CD14-positive monocyte (primary cell): ENCODE results near the gene MECP2. TPM values are rescaled to one million over a fixed set of nuclear protein-coding genes. Genes with fewer than 3 reads are reported as not detected.

Experiments
- DNase-seq, 3 donors: peaks; one replicate each; pipeline ENCODE4 v3.0.0-alpha.2; 2011 to 2022
- H2AFZ ChIP-seq: 2 replicates; pipeline ENCODE4 v1.6.0; 2012; ENCODE audit warnings: mild to moderate bottlenecking, low read depth, low read length, inconsistent platforms; ENCODE audit not compliant: insufficient read depth, poor library complexity, severe bottlenecking
- H3K27ac ChIP-seq, 2 donors: 1 replicate in 1 of 2; 2 replicates in 1 of 2; pipeline ENCODE4 v1.5.1; 2012 to 2013; ENCODE audit warnings: low read length in 2 of 2, control low read depth in 1 of 2, inconsistent platforms in 1 of 2, low read depth in 1 of 2, mild to moderate bottlenecking in 1 of 2
- H3K27me3 ChIP-seq, 2 donors: one replicate each; pipeline versions ENCODE4 v1.6.0 to v1.6.1; 2011 to 2013; ENCODE audit warnings: low read length in 2 of 2; ENCODE audit not compliant: control insufficient read depth in 2 of 2, insufficient read depth in 2 of 2
- H3K36me3 ChIP-seq, 2 donors: replicated peaks in 1 of 2; 1 replicate in 1 of 2; 2 replicates in 1 of 2; pipeline versions ENCODE4 v1.5.1 to v1.6.1; 2012 to 2013; ENCODE audit warnings: low read length in 2 of 2, control low read depth in 1 of 2, inconsistent platforms in 1 of 2, mild to moderate bottlenecking in 1 of 2; ENCODE audit not compliant: insufficient read depth in 2 of 2, control insufficient read depth in 1 of 2
- H3K4me1 ChIP-seq, 2 donors: 1 replicate in 1 of 2; 2 replicates in 1 of 2; pipeline versions ENCODE4 v1.5.1 to v1.6.1; 2012 to 2013; ENCODE audit warnings: low read length in 2 of 2, control low read depth in 1 of 2, inconsistent platforms in 1 of 2, mild to moderate bottlenecking in 1 of 2, moderate library complexity in 1 of 2; ENCODE audit not compliant: insufficient read depth in 2 of 2, control insufficient read depth in 1 of 2
- H3K4me2 ChIP-seq: replicated peaks from 2 replicates; pipeline ENCODE3; 2012; ENCODE audit warnings: low read length, moderate library complexity, mild to moderate bottlenecking; ENCODE audit not compliant: poor library complexity, severe bottlenecking; ENCODE audit errors: extremely low read depth
- H3K4me3 ChIP-seq, 3 experiments: fragments of 200-600 bp in 1 of 3; sonication (generic) in 1 of 3; replicated peaks in 1 of 3; 1 replicate in 2 of 3; 2 replicates in 1 of 3; pipeline ENCODE4 v1.5.1; 2011 to 2013; ENCODE audit warnings: low read length in 3 of 3, mild to moderate bottlenecking in 3 of 3, control low read depth in 2 of 3, low read depth in 2 of 3, inconsistent platforms in 1 of 3, moderate library complexity in 1 of 3
- H3K79me2 ChIP-seq: 2 replicates; pipeline ENCODE4 v1.6.0; 2012; ENCODE audit warnings: mild to moderate bottlenecking, control low read depth, inconsistent platforms, low read length, moderate library complexity; ENCODE audit not compliant: insufficient read depth
- H3K9ac ChIP-seq: 2 replicates; pipeline ENCODE4 v1.6.0; 2017; ENCODE audit warnings: low read length, mild to moderate bottlenecking; ENCODE audit not compliant: insufficient read depth, poor library complexity, severe bottlenecking
- H3K9me3 ChIP-seq, 2 donors: replicated peaks in 1 of 2; 1 replicate in 1 of 2; 2 replicates in 1 of 2; pipeline versions ENCODE4 v1.5.1 to v1.6.1; 2012 to 2013; ENCODE audit warnings: low read length in 2 of 2, control low read depth in 1 of 2; ENCODE audit not compliant: control insufficient read depth in 1 of 2, insufficient read depth in 1 of 2
- H4K20me1 ChIP-seq: 2 replicates; pipeline ENCODE4 v1.6.0; 2012; ENCODE audit warnings: mild to moderate bottlenecking, low read length, control low read depth, moderate library complexity; ENCODE audit not compliant: insufficient read depth
- H3K27ac Mint-ChIP-seq, 7 donors: one replicate each; pipeline ENCODE4 v1.8.0; 2020; ENCODE audit warnings: mild to moderate bottlenecking in 7 of 7, mixed read lengths in 7 of 7, moderate library complexity in 6 of 7, inconsistent platforms in 2 of 7
- H3K27me3 Mint-ChIP-seq, 3 donors: one replicate each; pipeline ENCODE4 v1.8.0; 2021 to 2022; ENCODE audit warnings: low read depth in 3 of 3, mild to moderate bottlenecking in 3 of 3, mixed read lengths in 3 of 3, moderate library complexity in 3 of 3, inconsistent platforms in 1 of 3
- H3K36me3 Mint-ChIP-seq, 2 donors: one replicate each; pipeline ENCODE4 v1.8.0; 2020; ENCODE audit warnings: mixed read lengths in 2 of 2, inconsistent platforms in 1 of 2, mild to moderate bottlenecking in 1 of 2
- H3K4me1 Mint-ChIP-seq: one replicate; pipeline ENCODE4 v1.8.0; 2020; ENCODE audit warnings: mild to moderate bottlenecking, mixed read lengths
- H3K4me3 Mint-ChIP-seq, 2 donors: one replicate each; pipeline ENCODE4 v1.8.0; 2020; ENCODE audit warnings: mild to moderate bottlenecking in 2 of 2, mixed read lengths in 2 of 2, moderate library complexity in 1 of 2
- H3K9me3 Mint-ChIP-seq, 7 donors: one replicate each; pipeline ENCODE4 v1.8.0; 2020 to 2022; ENCODE audit warnings: mixed read lengths in 7 of 7, mild to moderate bottlenecking in 6 of 7, moderate library complexity in 6 of 7, inconsistent platforms in 2 of 7
- WGBS: methylation state at CpG from one replicate; pipeline ENCODE4 v1.1.5; 2013; ENCODE audit warnings: missing lambda C conversion rate; ENCODE audit not compliant: insufficient coverage; 5-methylcytosine and 5-hydroxymethylcytosine counted together
- intact Hi-C, 2 donors: fragments of 100-400 bp; cut with micrococcal nuclease; formaldehyde crosslinking; loops; one replicate each; pipeline versions ENCODE4 v1.15.0 to v1.15.1; 2023
- polyA plus RNA-seq, 3 donors: library from polyadenylated mRNA; depleted of rRNA in 1 of 3; unstranded in 2 of 3; stranded (reverse) in 1 of 3; fragments of 300-500 nt in 2 of 3; fragments of >200 nt in 1 of 3; fragmentation: Illumina TruSeq in 2 of 3; gene quantifications; 1 replicate in 2 of 3; 2 replicates in 1 of 3; pipeline ENCODE4 v1.2.3, GENCODE V29; 2012 to 2021
- TF ChIP-seq, protein P1 (sequence below): fragments of 200-600 bp; IDR thresholded peaks from one replicate; pipeline ENCODE4 v1.8.0; 2022; ENCODE audit warnings: antibody characterized with exemption, mild to moderate bottlenecking

The MECP2 gene
- polyA plus RNA-seq, 3 donors: 5.2 to 21.2 (median 9.6) TPM

DNA sequence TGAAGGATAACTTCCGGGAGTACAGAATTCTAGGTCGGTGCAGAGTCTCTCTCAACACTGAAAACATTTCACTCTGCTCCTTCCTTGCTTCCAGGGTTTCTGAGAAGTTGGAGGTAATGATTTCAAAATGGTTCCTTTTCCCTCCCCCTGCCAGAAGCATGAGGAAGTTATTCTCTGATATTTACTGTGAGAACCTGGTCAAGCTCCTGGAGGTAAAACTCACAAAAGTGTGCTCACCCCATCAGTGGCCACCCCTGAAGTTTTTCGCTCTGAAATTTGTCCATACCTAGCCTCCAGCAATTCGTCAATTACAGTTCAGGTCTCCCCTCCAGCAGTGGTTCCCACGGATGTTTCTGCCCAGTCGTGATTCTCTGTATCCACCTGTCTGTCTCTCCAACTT is 16.2 kb upstream of the MECP2 start:
- H3K36me3 ChIP-seq: no peaks in the 10 kb centered on the region
- peaks cover 0 to 19% (median 3%) of the 10 kb centered on the region in 3 donors for H3K27me3 Mint-ChIP-seq
- no peak overlapping the region for H3K27ac ChIP-seq
- DNase-seq: no peak
- peaks cover 0 to 8% of the 10 kb centered on the region in 2 donors for H3K4me1 ChIP-seq
- H3K9me3 Mint-ChIP-seq: peaks cover 0 to 13% (median 1%) of the 10 kb centered on the region in 7 donors
- peaks cover 0 to 11% of the 10 kb centered on the region in 2 donors for H3K27me3 ChIP-seq
- H3K79me2 ChIP-seq: no peaks in the 10 kb centered on the region
- H3K9me3 ChIP-seq: no peaks in the 10 kb centered on the region
- H3K9ac ChIP-seq: no peak overlapping the region
- H3K4me2 ChIP-seq: no peak overlapping the region
- no peaks in the 10 kb centered on the region for H4K20me1 ChIP-seq
- no peak overlapping the region for H3K4me3 ChIP-seq
- H3K4me1 Mint-ChIP-seq: peaks cover 6% of the 10 kb centered on the region
- H3K27ac Mint-ChIP-seq: peak overlapping the region in 2 of 7 donors; percentile 2 to 33
- H2AFZ ChIP-seq: peak overlapping the region; percentile 31
- intact Hi-C loops: no loop called here
- H3K4me3 Mint-ChIP-seq: no peak overlapping the region
- TF ChIP-seq, protein P1, sequence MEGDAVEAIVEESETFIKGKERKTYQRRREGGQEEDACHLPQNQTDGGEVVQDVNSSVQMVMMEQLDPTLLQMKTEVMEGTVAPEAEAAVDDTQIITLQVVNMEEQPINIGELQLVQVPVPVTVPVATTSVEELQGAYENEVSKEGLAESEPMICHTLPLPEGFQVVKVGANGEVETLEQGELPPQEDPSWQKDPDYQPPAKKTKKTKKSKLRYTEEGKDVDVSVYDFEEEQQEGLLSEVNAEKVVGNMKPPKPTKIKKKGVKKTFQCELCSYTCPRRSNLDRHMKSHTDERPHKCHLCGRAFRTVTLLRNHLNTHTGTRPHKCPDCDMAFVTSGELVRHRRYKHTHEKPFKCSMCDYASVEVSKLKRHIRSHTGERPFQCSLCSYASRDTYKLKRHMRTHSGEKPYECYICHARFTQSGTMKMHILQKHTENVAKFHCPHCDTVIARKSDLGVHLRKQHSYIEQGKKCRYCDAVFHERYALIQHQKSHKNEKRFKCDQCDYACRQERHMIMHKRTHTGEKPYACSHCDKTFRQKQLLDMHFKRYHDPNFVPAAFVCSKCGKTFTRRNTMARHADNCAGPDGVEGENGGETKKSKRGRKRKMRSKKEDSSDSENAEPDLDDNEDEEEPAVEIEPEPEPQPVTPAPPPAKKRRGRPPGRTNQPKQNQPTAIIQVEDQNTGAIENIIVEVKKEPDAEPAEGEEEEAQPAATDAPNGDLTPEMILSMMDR: no peak
- WGBS: no CpG with 5 or more reads among the region's 6 CpGs
- no peaks in the 10 kb centered on the region for H3K36me3 Mint-ChIP-seq

DNA sequence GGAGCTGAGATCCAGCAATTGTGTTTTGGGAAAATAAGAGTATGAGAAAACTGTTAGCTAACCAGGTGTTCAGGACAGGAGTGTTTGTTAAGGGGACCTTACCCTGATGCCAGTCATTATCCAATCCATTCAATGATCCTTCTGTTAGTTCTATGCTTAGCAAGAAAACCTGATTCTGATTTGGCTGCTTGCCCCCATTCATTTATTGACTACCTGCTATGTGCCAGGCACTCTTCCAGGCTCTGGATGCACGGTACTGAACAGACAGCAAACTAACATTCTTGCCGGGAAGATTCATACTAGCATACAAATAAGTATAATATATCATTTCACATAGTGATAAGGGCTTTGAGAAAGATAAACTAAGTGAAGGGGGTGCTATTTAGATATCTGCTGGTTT is 1.0 kb upstream of the MECP2 start:
- peak overlapping the region; percentile 75 for H2AFZ ChIP-seq
- peak overlapping the region; percentile 75 for H3K4me2 ChIP-seq
- no peaks in the 10 kb centered on the region for H3K36me3 ChIP-seq
- peaks cover 31% of the 10 kb centered on the region for H4K20me1 ChIP-seq
- H3K4me1 Mint-ChIP-seq: peaks cover 32% of the 10 kb centered on the region
- H3K36me3 Mint-ChIP-seq: peaks cover 0 to 2% of the 10 kb centered on the region in 2 donors
- peak overlapping the region in 2 of 7 donors; percentile 82 to 83 for H3K27ac Mint-ChIP-seq
- DNase-seq: no peak
- peaks cover 31 to 36% of the 10 kb centered on the region in 2 donors for H3K4me1 ChIP-seq
- peaks cover 0 to 26% (median 2%) of the 10 kb centered on the region in 3 donors for H3K27me3 Mint-ChIP-seq
- peak overlapping the region in 1 of 3 experiments; percentile 74 for H3K4me3 ChIP-seq
- H3K9ac ChIP-seq: no peak overlapping the region
- H3K9me3 ChIP-seq: peaks cover 0 to 19% of the 10 kb centered on the region in 2 donors
- no peak overlapping the region for H3K4me3 Mint-ChIP-seq
- peaks cover 0 to 12% of the 10 kb centered on the region in 2 donors for H3K27me3 ChIP-seq
- H3K27ac ChIP-seq: no peak overlapping the region
- TF ChIP-seq, protein P1: no peak
- H3K9me3 Mint-ChIP-seq: peaks cover 0 to 20% (median 9%) of the 10 kb centered on the region in 7 donors
- intact Hi-C loops: loop anchor here in 1 of 2 donors (5.0 to 10.0 kb wide), 2 partner anchors 41 to 84 kb away; partner anchors contain the start of gene IRAK1
- no CpG with 5 or more reads among the region's 2 CpGs for WGBS
- peaks cover 36% of the 10 kb centered on the region for H3K79me2 ChIP-seq
